GM23338 (cell line): ENCODE measurements around the gene SSTR1. TPM values are rescaled to one million over a fixed set of nuclear protein-coding genes. Genes with fewer than 3 reads are reported as not detected.

Experiments
- ATAC-seq: fragments of 200-7000 bp; cut with Tn5 transposase; 3 replicates; pipeline ENCODE4 v1.9.1; 2020
- DNase-seq: peaks from one replicate; pipeline ENCODE4 v3.0.0-alpha.2; 2015; ENCODE audit warnings: low spot score
- H2AFZ ChIP-seq: fragments of 200-600 bp; sonication (generic); 2 replicates; pipeline ENCODE4 v1.8.0; 2016; ENCODE audit warnings: antibody characterized with exemption, mild to moderate bottlenecking, moderate library complexity
- H3F3A ChIP-seq: fragments of 200-600 bp; sonication (generic); replicated peaks from 2 replicates; pipeline ENCODE4 v1.8.0; 2017; ENCODE audit warnings: antibody characterized with exemption, mixed run types, low read depth
- H3K27ac ChIP-seq: fragments of 200-600 bp; sonication (generic); 2 replicates; pipeline ENCODE4 v1.6.1; 2016; ENCODE audit warnings: low read depth
- H3K27me3 ChIP-seq: fragments of 200-600 bp; sonication (generic); 2 replicates; pipeline ENCODE4 v1.8.0; 2016; ENCODE audit warnings: mild to moderate bottlenecking, mixed run types, moderate library complexity; ENCODE audit not compliant: insufficient read depth
- H3K36me3 ChIP-seq: fragments of 200-600 bp; sonication (generic); 2 replicates; pipeline ENCODE4 v1.8.0; 2016; ENCODE audit warnings: mild to moderate bottlenecking; ENCODE audit not compliant: insufficient read depth
- H3K4me1 ChIP-seq: fragments of 200-600 bp; sonication (generic); 2 replicates; pipeline ENCODE4 v1.8.0; 2016; ENCODE audit warnings: mild to moderate bottlenecking, moderate library complexity; ENCODE audit not compliant: insufficient read depth
- H3K4me2 ChIP-seq: fragments of 200-600 bp; sonication (generic); 2 replicates; pipeline ENCODE4 v1.7.1; 2017; ENCODE audit warnings: mixed run types
- H3K4me3 ChIP-seq: fragments of 200-600 bp; sonication (generic); 2 replicates; pipeline ENCODE4 v1.6.1; 2016; ENCODE audit warnings: mixed run types
- H3K79me2 ChIP-seq: fragments of 200-600 bp; sonication (generic); replicated peaks from 2 replicates; pipeline ENCODE4 v1.8.0; 2017; ENCODE audit warnings: mild to moderate bottlenecking; ENCODE audit not compliant: insufficient read depth
- H3K9me2 ChIP-seq: fragments of 200-600 bp; sonication (generic); 2 replicates; pipeline ENCODE4 v1.8.0; 2017; ENCODE audit not compliant: insufficient read depth
- H4K20me1 ChIP-seq: fragments of 200-600 bp; sonication (generic); replicated peaks from 2 replicates; pipeline ENCODE4 v1.8.0; 2017; ENCODE audit warnings: mild to moderate bottlenecking; ENCODE audit not compliant: insufficient read depth
- H3K27ac Mint-ChIP-seq: 2 replicates; pipeline ENCODE4 v1.8.0; 2020; ENCODE audit warnings: inconsistent platforms, mild to moderate bottlenecking, moderate library complexity, mixed read lengths
- H3K27me3 Mint-ChIP-seq: 3 replicates; pipeline ENCODE4 v1.8.0; 2022; ENCODE audit warnings: low read depth, mild to moderate bottlenecking, moderate library complexity, mixed read lengths, inconsistent platforms; ENCODE audit not compliant: insufficient read depth, poor library complexity
- H3K36me3 Mint-ChIP-seq: 3 replicates; pipeline ENCODE4 v1.8.0; 2021; ENCODE audit warnings: low read depth, mild to moderate bottlenecking, inconsistent platforms, moderate library complexity, mixed read lengths
- H3K4me1 Mint-ChIP-seq: 3 replicates; pipeline ENCODE4 v1.8.0; 2020; ENCODE audit warnings: mild to moderate bottlenecking, inconsistent platforms, mixed read lengths
- H3K4me3 Mint-ChIP-seq: 3 replicates; pipeline ENCODE4 v1.8.0; 2021; ENCODE audit warnings: moderate library complexity, mild to moderate bottlenecking, inconsistent platforms, mixed read lengths
- H3K9me3 Mint-ChIP-seq: 3 replicates; pipeline ENCODE4 v1.8.0; 2020; ENCODE audit warnings: moderate library complexity, mild to moderate bottlenecking, inconsistent platforms, mixed read lengths
- CTCF ChIP-seq, 2 experiments: fragments of 200-600 bp in 1 of 2; sonication (generic) in 1 of 2; conservative IDR thresholded peaks; 2 replicates each; pipeline versions ENCODE4 v1.5.1 to v1.6.1; 2016 to 2017; ENCODE audit warnings: antibody characterized with exemption in 2 of 2, low read depth in 2 of 2, mild to moderate bottlenecking in 2 of 2, moderate library complexity in 1 of 2
- ETS1 ChIP-seq: IDR thresholded peaks from 2 replicates; pipeline ENCODE4 v1.6.1; 2016; ENCODE audit warnings: antibody characterized with exemption
- EZH2phosphoT487 ChIP-seq: fragments of 200-600 bp; sonication (generic); IDR thresholded peaks from one replicate; pipeline ENCODE4 v1.8.1; 2018; ENCODE audit warnings: antibody characterized with exemption; ENCODE audit not compliant: unreplicated experiment
- JUNB ChIP-seq: IDR thresholded peaks from one replicate; pipeline ENCODE4 v1.6.1; 2016; ENCODE audit warnings: antibody characterized with exemption; ENCODE audit not compliant: unreplicated experiment
- REST ChIP-seq: IDR thresholded peaks from one replicate; pipeline ENCODE4 v1.6.1; 2018; ENCODE audit warnings: antibody characterized with exemption; ENCODE audit not compliant: unreplicated experiment
- STAT1 ChIP-seq: IDR thresholded peaks from one replicate; pipeline ENCODE4 v1.6.1; 2016; ENCODE audit warnings: antibody characterized with exemption; ENCODE audit not compliant: unreplicated experiment
- ZNF462 ChIP-seq: fragments of 250-450 bp; sonication (Bioruptor Pico); IDR thresholded peaks from 2 replicates; pipeline ENCODE4 v1.5.0; 2020; ENCODE audit warnings: mild to moderate bottlenecking, moderate library complexity
- polyA plus RNA-seq: library from polyadenylated mRNA; unstranded; fragments of >200 nt; fragmentation: Nextera tagmentation; extraction: Ambion mirVana; gene quantifications from 2 replicates; pipeline ENCODE4 v1.2.1, GENCODE V29; 2016
- total RNA-seq: library from RNA; depleted of rRNA; stranded (reverse); fragments of >200 nt; shearing (Covaris generic); gene quantifications from 2 replicates; pipeline ENCODE4 v1.2.3, GENCODE V29; 2014

SSTR1 gene
- total and polyA plus RNA-seq, 2 experiments from 2014 or later, result 0.42 to 0.80 TPM

- TF ChIP-seq STAT1 (no peak), ETS1 (no peak), CTCF (conservative IDR thresholded peaks at IDR 0.05; ENCODE audit: low read depth in 2 of 2) (no peak)
Measured at GRCh38 chr14:38205949-38206665, 1.6 kb upstream of the SSTR1 start (continued).

GRCh38 chr14:38206689-38207376, 871 bp upstream of the SSTR1 start:
- H3K4me3 Mint-ChIP-seq, result peak overlapping the region; percentile 67; the same call in 2 of the 3 replicates
- Histone ChIP-seq H3K79me2 (no peaks in the 10 kb centered on the region), H3F3A (peaks cover 16% of the 10 kb centered on the region), H4K20me1 (no peaks in the 10 kb centered on the region; the same call in 1 of the 2 replicates), H3K4me1 (peaks cover 26% of the 10 kb centered on the region), H3K4me3 (no peak overlapping the region), H2AFZ (no peak overlapping the region), H3K9me2 (no peaks in the 10 kb centered on the region), H3K27ac (no peak overlapping the region), H3K27me3 (peaks cover 76% of the 10 kb centered on the region), H3K4me2 (0 out of 2 replicates have a peak overlapping the region, but pooled peaks have one; percentile 79), H3K36me3 (no peaks in the 10 kb centered on the region)
- H3K9me3 Mint-ChIP-seq, result peaks cover 26% of the 10 kb centered on the region
- H3K4me1 Mint-ChIP-seq, result peaks cover 43% of the 10 kb centered on the region
- ATAC-seq (no peak), DNase-seq (peak; percentile 17)
- peaks cover 87% of the 10 kb centered on the region for H3K27me3 Mint-ChIP-seq
- no peak overlapping the region for H3K27ac Mint-ChIP-seq
- peaks cover 4% of the 10 kb centered on the region; the same call in 2 of the 3 replicates for H3K36me3 Mint-ChIP-seq
- no peak for TF ChIP-seq ZNF462 (CRISPR knock-in tag)
- no peak for TF ChIP-seq CTCF (conservative IDR thresholded peaks at IDR 0.05; ENCODE audit: low read depth in 2 of 2)
- no peak for TF ChIP-seq JUNB
- no peak for TF ChIP-seq STAT1
- TF ChIP-seq REST, result no peak
- no peak for TF ChIP-seq EZH2phosphoT487
